DND-41 (cell line): ENCODE measurements around the gene SCAI.
"Not testable (repeated sequence)": the region's sequence is repeated elsewhere in the genome, so short reads cannot be mapped to it uniquely, and the experiment has no call there.

ENCODE experiments used
- ATAC-seq: fragments of 200-7000 bp; cut with Tn5 transposase; 3 replicates; pipeline ENCODE4 v1.9.1; 2021; ENCODE audit warnings: low read depth; ENCODE audit not compliant: insufficient read depth
- DNase-seq: peaks from one replicate; pipeline ENCODE4 v3.0.0-alpha.2; 2020
- H2AFZ ChIP-seq: 2 replicates; pipeline ENCODE4 v1.6.0; 2012; ENCODE audit warnings: low read depth, low read length
- H3K27ac ChIP-seq: 2 replicates; pipeline ENCODE4 v1.5.1; 2012; ENCODE audit warnings: low read length, inconsistent platforms
- H3K27me3 ChIP-seq: fragments of 200-600 bp; sonication (generic); 2 replicates; pipeline ENCODE4 v1.6.0; 2012; ENCODE audit warnings: low read length, mild to moderate bottlenecking, inconsistent platforms; ENCODE audit not compliant: insufficient read depth, poor library complexity
- H3K36me3 ChIP-seq: 2 replicates; pipeline ENCODE4 v1.5.1; 2012; ENCODE audit warnings: low read length, inconsistent platforms; ENCODE audit not compliant: insufficient read depth
- H3K4me1 ChIP-seq: 2 replicates; pipeline ENCODE4 v1.5.1; 2012; ENCODE audit warnings: mild to moderate bottlenecking, low read length; ENCODE audit not compliant: insufficient read depth
- H3K4me2 ChIP-seq: 2 replicates; pipeline ENCODE4 v1.6.0; 2012; ENCODE audit warnings: mild to moderate bottlenecking, moderate library complexity, low read length, inconsistent platforms; ENCODE audit not compliant: insufficient read depth
- H3K4me3 ChIP-seq, 2 experiments: fragments of 200-600 bp in 1 of 2; shearing (Covaris generic) in 1 of 2; 2 replicates each; pipeline ENCODE4 v1.5.1; 2012 to 2016; ENCODE audit warnings: inconsistent platforms in 2 of 2, low read length in 2 of 2, mild to moderate bottlenecking in 2 of 2, low read depth in 1 of 2, moderate library complexity in 1 of 2
- H3K79me2 ChIP-seq: 2 replicates; pipeline ENCODE4 v1.6.0; 2012; ENCODE audit warnings: low read length, inconsistent platforms; ENCODE audit not compliant: insufficient read depth
- H3K9ac ChIP-seq: 2 replicates; pipeline ENCODE4 v1.6.0; 2012; ENCODE audit warnings: low read depth, mild to moderate bottlenecking, inconsistent platforms, low read length, moderate library complexity
- H3K9me3 ChIP-seq: 2 replicates; pipeline ENCODE4 v1.5.1; 2012; ENCODE audit warnings: low read length, moderate library complexity, mild to moderate bottlenecking, inconsistent platforms; ENCODE audit not compliant: insufficient read depth, severe bottlenecking
- H4K20me1 ChIP-seq: 2 replicates; pipeline ENCODE4 v1.6.0; 2012; ENCODE audit warnings: low read length; ENCODE audit not compliant: insufficient read depth
- EZH2 ChIP-seq: IDR thresholded peaks from 3 replicates; pipeline ENCODE4 v1.6.1; 2012; ENCODE audit warnings: borderline replicate concordance, low read depth, mild to moderate bottlenecking, moderate library complexity, low read length, inconsistent platforms; ENCODE audit not compliant: severe bottlenecking
- TF ChIP-seq, protein P1 (sequence below): IDR thresholded peaks from 2 replicates; pipeline ENCODE4 v1.5.1; 2012; ENCODE audit warnings: borderline replicate concordance, low read length, moderate library complexity, mild to moderate bottlenecking; ENCODE audit not compliant: poor library complexity, severe bottlenecking; ENCODE audit errors: extremely low read depth

Gene SCAI

GRCh38 chr9:124934290-124934689, 209.0 kb downstream of the SCAI start:
- Histone ChIP-seq H4K20me1 (no peaks in the 10 kb centered on the region), H2AFZ (no peak overlapping the region), H3K27me3 (no peaks in the 10 kb centered on the region), H3K9me3 (no peaks in the 10 kb centered on the region), H3K9ac (no peak overlapping the region), H3K4me1 (peaks cover 9% of the 10 kb centered on the region; the same call in 1 of the 2 replicates), H3K27ac (no peak overlapping the region), H3K4me2 (no peak overlapping the region), H3K4me3 (no peak overlapping the region), H3K79me2 (peaks cover 2% of the 10 kb centered on the region; the same call in 1 of the 2 replicates), H3K36me3 (peaks cover 46% of the 10 kb centered on the region)
- ATAC-seq (no peak), DNase-seq (no peak)
- no peak for TF ChIP-seq EZH2
- TF ChIP-seq, protein P1, sequence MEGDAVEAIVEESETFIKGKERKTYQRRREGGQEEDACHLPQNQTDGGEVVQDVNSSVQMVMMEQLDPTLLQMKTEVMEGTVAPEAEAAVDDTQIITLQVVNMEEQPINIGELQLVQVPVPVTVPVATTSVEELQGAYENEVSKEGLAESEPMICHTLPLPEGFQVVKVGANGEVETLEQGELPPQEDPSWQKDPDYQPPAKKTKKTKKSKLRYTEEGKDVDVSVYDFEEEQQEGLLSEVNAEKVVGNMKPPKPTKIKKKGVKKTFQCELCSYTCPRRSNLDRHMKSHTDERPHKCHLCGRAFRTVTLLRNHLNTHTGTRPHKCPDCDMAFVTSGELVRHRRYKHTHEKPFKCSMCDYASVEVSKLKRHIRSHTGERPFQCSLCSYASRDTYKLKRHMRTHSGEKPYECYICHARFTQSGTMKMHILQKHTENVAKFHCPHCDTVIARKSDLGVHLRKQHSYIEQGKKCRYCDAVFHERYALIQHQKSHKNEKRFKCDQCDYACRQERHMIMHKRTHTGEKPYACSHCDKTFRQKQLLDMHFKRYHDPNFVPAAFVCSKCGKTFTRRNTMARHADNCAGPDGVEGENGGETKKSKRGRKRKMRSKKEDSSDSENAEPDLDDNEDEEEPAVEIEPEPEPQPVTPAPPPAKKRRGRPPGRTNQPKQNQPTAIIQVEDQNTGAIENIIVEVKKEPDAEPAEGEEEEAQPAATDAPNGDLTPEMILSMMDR: no peak

DNA sequence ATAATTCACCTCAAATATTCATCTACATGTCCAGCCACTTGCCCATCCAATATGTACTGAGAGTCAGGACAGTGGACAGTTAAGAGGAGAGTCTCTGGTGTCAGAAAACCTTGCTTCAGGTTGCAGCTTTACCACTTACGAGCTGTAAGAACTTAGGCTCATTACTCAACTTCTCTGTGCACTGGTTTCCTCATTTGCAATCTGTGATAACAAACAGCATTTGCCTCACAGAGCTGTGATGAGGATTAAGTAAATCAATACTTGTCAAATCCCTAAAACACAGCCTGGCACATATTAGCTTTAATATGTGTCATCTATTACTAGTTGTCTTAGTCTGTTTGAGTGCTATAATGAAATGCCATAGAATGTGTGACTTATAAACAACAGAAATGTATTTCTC, 211.0 kb downstream of the SCAI start:
- Histone ChIP-seq H3K4me1 (no peaks in the 10 kb centered on the region), H3K9ac (no peak overlapping the region), H4K20me1 (no peaks in the 10 kb centered on the region), H3K36me3 (peaks cover 60% of the 10 kb centered on the region), H3K9me3 (no peaks in the 10 kb centered on the region), H3K27me3 (no peaks in the 10 kb centered on the region), H2AFZ (no peak overlapping the region), H3K4me2 (no peak overlapping the region), H3K27ac (no peak overlapping the region), H3K4me3 (no peak overlapping the region), H3K79me2 (no peaks in the 10 kb centered on the region)
- no peak for TF ChIP-seq EZH2
- TF ChIP-seq, protein P1: no peak
- ATAC-seq: no peak
- DNase-seq: no peak

GRCh38 chr9:124929464-124929863, 213.9 kb downstream of the SCAI start:
- no peaks in the 10 kb centered on the region for H4K20me1 ChIP-seq
- no peak for TF ChIP-seq EZH2
- no peaks in the 10 kb centered on the region for H3K4me1 ChIP-seq
- H3K9ac ChIP-seq: no peak overlapping the region
- DNase-seq (no peak), ATAC-seq (no peak)
- no peak overlapping the region for H3K4me2 ChIP-seq
- no peak overlapping the region for H3K4me3 ChIP-seq
- no peaks in the 10 kb centered on the region for H3K27me3 ChIP-seq
- H3K27ac ChIP-seq: no peak overlapping the region
- H3K79me2 ChIP-seq: no peaks in the 10 kb centered on the region
- H2AFZ ChIP-seq: no peak overlapping the region
- no peaks in the 10 kb centered on the region for H3K9me3 ChIP-seq
- H3K36me3 ChIP-seq: peaks cover 53% of the 10 kb centered on the region

DNA sequence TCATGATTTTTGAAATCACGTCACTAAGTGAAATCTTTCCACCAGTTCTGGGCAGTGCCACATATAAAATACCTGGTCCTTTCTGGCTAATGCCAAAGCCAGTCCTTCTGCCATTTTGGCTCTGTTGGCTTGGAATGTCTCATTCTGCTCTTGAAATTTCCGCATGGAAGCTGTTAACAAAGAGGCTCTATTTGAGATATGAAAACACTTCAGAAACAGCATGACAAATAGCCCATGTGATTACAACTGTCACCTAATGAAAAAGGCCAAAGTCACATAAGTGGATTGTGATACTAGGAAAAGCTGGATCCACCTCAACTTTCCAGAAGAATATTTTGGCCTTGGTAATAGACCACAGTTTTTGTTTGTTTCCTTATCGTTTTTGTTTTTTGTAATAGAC, 215.2 kb downstream of the SCAI start:
- Histone ChIP-seq H3K9ac (no peak overlapping the region), H3K4me1 (no peaks in the 10 kb centered on the region), H3K9me3 (no peaks in the 10 kb centered on the region), H3K27me3 (no peaks in the 10 kb centered on the region), H3K4me2 (no peak overlapping the region), H3K79me2 (no peaks in the 10 kb centered on the region), H2AFZ (no peak overlapping the region), H3K36me3 (peaks cover 49% of the 10 kb centered on the region), H4K20me1 (no peaks in the 10 kb centered on the region), H3K27ac (no peak overlapping the region), H3K4me3 (no peak overlapping the region)
- ATAC-seq: no peak
- TF ChIP-seq, protein P1: no peak
- no peak for TF ChIP-seq EZH2
- DNase-seq: no peak

- H2AFZ ChIP-seq, DNase-seq, H3K9ac ChIP-seq, H3K4me3 ChIP-seq, H3K4me2 ChIP-seq, ATAC-seq, H4K20me1 ChIP-seq, H3K9me3 ChIP-seq, H3K27me3 ChIP-seq, H3K27ac ChIP-seq, H3K79me2 ChIP-seq, H3K4me1 ChIP-seq: not testable (repeated sequence)
- peaks cover 35% of the 10 kb centered on the region for H3K36me3 ChIP-seq
Observed at GRCh38 chr9:124920394-124920793, 222.9 kb downstream of the SCAI start.
